ENCODE data around the gene BRIP1.

The BRIP1 gene

DNA sequence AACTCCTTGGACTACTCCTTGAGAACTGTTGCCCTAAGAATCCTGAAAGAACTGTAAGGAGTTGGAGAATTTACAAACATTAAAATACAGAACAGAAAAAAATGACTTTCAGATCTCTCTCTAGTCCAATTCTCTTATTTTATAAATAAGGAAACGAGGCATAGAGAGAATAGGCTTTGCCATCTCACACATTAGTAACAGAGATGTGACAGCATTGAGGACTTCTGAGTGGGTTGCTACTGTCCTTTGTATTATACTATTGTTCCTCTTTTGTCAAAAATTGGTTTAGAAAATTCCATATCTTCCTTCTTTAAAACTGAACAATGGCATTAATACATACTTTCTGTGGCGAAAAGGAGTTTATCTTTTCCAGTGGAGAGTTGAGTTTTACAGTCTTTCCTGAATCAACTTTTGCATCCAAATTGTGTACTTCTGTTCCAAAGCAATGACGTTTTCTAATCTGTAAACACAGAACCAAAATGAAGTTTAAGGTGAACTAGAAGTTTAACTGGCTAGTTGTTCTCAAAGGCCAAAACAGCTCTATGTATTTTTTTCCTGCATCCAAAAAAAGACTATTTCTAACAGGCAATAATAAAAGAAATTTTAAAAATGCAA lies 16.5 kb downstream of the BRIP1 start:
- H3K4me3 ChIP-seq (ENCODE audit: insufficient read depth, low read depth, low read length), result no peak overlapping the region
- H3K27ac ChIP-seq (ENCODE audit: insufficient read depth, low read depth, low read length, poor library complexity, severe bottlenecking), result no peak overlapping the region
- H3K27me3 ChIP-seq (ENCODE audit: control insufficient read depth, insufficient read depth, low read length, poor library complexity, severe bottlenecking), result no peaks in the 10 kb centered on the region
- H3K36me3 ChIP-seq (ENCODE audit: control insufficient read depth, insufficient read depth, low read length), result peaks cover 21% of the 10 kb centered on the region
- 94 to 99% methylated on average over 2 to 3 of the region's 3 CpGs for WGBS, 2 experiments
- H3K4me1 ChIP-seq (ENCODE audit: control insufficient read depth, insufficient read depth, low read length), result no peaks in the 10 kb centered on the region
- no peaks in the 10 kb centered on the region for H3K9me3 ChIP-seq (ENCODE audit: control insufficient read depth, low read length)

DNA sequence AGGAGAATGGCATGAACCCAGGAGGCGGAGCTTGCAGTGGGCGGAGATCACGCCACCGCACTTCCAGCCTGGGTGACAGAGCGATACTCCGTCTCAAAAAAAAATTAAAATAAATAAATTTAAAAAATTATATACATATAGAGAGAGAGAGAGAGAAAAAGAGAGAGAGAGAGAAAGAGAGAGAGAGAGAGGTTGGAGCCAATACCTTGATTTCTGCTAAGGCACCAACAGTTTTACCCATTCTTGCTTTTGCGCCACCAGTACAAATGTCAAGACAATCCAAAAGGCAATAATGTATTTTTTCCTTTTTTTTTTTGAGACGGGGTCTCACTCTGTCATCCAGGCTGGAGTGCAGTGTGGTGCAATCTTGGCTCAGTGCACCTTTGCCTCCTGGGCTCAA lies 17.2 kb downstream of the BRIP1 start:
- WGBS, 2 experiments, result 89 to 90% methylated on average over 6 of the region's 8 CpGs
- Histone ChIP-seq H3K27ac (ENCODE audit: insufficient read depth, low read depth, low read length, poor library complexity, severe bottlenecking) (no peak overlapping the region), H3K4me3 (ENCODE audit: insufficient read depth, low read depth, low read length) (no peak overlapping the region), H3K36me3 (ENCODE audit: control insufficient read depth, insufficient read depth, low read length) (peaks cover 21% of the 10 kb centered on the region), H3K9me3 (ENCODE audit: control insufficient read depth, low read length) (no peaks in the 10 kb centered on the region), H3K4me1 (ENCODE audit: control insufficient read depth, insufficient read depth, low read length) (no peaks in the 10 kb centered on the region), H3K27me3 (ENCODE audit: control insufficient read depth, insufficient read depth, low read length, poor library complexity, severe bottlenecking) (no peaks in the 10 kb centered on the region)

DNA sequence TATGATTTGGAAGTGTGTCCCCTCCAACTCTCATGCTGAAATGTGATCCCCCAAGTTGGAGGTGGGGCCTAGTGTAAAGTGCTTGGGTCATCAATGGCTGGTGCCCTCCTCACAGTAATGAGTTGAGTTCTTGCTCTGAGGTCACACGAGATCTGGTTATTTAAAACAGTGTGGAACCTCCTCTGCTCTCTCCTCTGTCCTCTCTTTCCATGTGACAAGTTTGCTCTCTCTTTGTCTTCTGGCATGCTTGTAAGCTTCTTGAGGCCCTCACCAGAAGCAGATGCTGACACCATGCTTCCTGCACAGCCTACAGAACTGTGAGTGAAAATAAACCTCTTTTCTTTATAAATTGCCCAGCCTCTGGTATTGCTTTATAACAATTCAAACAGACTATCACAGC lies 19.9 kb downstream of the BRIP1 start:
- H3K36me3 ChIP-seq (ENCODE audit: control insufficient read depth, insufficient read depth, low read length), result peaks cover 16% of the 10 kb centered on the region
- no peak overlapping the region for H3K27ac ChIP-seq (ENCODE audit: insufficient read depth, low read depth, low read length, poor library complexity, severe bottlenecking)
- 87 to 88% methylated on average over 1 of the region's 1 CpG for WGBS, 2 experiments
- H3K4me3 ChIP-seq (ENCODE audit: insufficient read depth, low read depth, low read length), result no peak overlapping the region
- no peaks in the 10 kb centered on the region for H3K27me3 ChIP-seq (ENCODE audit: control insufficient read depth, insufficient read depth, low read length, poor library complexity, severe bottlenecking)
- no peaks in the 10 kb centered on the region for H3K4me1 ChIP-seq (ENCODE audit: control insufficient read depth, insufficient read depth, low read length)
- no peaks in the 10 kb centered on the region for H3K9me3 ChIP-seq (ENCODE audit: control insufficient read depth, low read length)

DNA sequence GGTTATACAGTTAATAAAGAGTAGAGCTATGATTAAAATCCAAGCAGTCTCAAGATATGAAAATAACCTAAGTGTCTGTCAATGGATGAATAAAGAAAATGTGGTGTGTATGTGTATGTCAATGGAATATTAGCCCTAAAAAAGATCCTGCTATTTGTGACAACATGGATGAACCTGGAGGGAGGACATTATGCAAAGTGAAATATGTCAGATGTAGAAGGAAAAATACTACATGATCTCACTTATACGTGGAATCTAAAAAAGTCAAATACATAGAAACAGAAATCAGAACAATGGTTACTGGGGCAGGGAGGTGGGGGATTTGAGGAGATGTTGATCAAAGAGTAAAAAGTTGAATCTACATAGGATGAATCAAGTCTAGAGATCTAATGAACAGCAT lies 20.4 kb downstream of the BRIP1 start:
- Histone ChIP-seq H3K9me3 (ENCODE audit: control insufficient read depth, low read length) (no peaks in the 10 kb centered on the region), H3K36me3 (ENCODE audit: control insufficient read depth, insufficient read depth, low read length) (peaks cover 16% of the 10 kb centered on the region), H3K4me1 (ENCODE audit: control insufficient read depth, insufficient read depth, low read length) (no peaks in the 10 kb centered on the region), H3K4me3 (ENCODE audit: insufficient read depth, low read depth, low read length) (no peak overlapping the region), H3K27me3 (ENCODE audit: control insufficient read depth, insufficient read depth, low read length, poor library complexity, severe bottlenecking) (no peaks in the 10 kb centered on the region), H3K27ac (ENCODE audit: insufficient read depth, low read depth, low read length, poor library complexity, severe bottlenecking) (no peak overlapping the region)
- WGBS, 2 experiments, result 90% methylated on average over 1 of the region's 1 CpG; no CpG with 5 or more reads in 1 of the 2 experiments

DNA sequence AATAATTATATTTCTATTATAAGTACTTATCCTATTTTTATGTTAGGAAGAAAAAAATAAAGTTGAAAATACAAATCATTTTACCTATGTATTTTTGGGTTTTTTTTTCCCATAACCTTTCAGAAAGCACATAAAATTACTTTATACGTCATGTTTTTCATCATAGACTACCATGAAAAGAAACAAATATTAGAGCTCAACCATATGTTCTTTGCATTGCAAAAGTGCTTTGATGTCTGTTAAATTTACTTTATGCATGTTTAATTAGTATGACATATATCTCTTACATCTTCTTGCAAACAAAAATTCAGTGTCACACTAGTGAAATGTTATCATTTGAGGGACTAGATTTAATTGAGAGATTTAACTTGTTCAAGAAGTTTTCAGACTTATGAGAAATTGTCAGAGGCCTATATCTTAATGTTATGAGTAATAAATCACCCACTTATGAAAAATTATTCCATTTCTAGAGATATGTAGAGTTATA lies 24.0 kb downstream of the BRIP1 start:
- 100% methylated on average over 1 of the region's 1 CpG for WGBS, 2 experiments
- Histone ChIP-seq H3K27me3 (ENCODE audit: control insufficient read depth, insufficient read depth, low read length, poor library complexity, severe bottlenecking) (no peaks in the 10 kb centered on the region), H3K36me3 (ENCODE audit: control insufficient read depth, insufficient read depth, low read length) (peaks cover 1% of the 10 kb centered on the region), H3K9me3 (ENCODE audit: control insufficient read depth, low read length) (no peaks in the 10 kb centered on the region), H3K4me1 (ENCODE audit: control insufficient read depth, insufficient read depth, low read length) (no peaks in the 10 kb centered on the region), H3K4me3 (ENCODE audit: insufficient read depth, low read depth, low read length) (no peak overlapping the region), H3K27ac (ENCODE audit: insufficient read depth, low read depth, low read length, poor library complexity, severe bottlenecking) (no peak overlapping the region)

DNA sequence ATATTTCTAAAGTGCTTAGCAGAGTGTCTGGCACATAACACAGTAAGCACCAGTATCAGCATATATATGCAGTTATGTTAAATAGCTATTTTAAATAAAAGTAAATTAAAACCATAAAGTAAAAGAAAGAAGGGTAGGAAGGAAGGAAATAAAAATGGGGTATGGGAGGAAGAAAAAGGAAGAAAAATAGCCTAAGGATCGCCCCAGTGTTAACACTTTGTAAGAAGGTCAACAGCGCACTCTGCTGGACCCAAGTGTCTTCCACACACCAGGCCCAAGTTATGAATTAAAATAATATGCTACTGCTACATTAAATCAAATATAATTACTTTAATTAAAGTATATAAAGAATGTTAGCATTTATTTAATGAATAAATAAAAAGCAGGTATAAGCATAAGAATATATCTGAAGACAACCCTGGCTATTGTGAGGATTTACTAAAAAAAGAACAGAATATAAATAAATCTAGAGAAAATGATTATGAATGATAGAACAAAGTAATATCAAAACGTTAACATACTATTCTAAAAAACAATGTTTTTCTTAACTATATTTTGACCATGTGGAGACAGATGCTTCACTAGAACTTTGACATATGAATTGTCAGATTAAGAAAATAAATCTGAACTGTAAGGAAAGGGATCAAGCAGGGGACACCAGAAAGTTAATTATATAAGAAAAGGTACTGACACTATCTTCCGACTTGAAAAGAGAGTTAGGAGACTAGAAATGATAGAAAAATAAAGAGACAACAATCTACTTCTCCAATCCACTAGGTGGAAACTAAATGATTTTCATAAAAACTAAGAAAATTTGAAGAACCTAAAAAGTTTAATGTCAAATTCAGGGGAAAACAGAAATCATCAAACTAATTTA lies 25.9 kb downstream of the BRIP1 start:
- WGBS, 2 experiments, result 63 to 79% methylated on average over 1 to 2 of the region's 4 CpGs
- Histone ChIP-seq H3K36me3 (ENCODE audit: control insufficient read depth, insufficient read depth, low read length) (no peaks in the 10 kb centered on the region), H3K9me3 (ENCODE audit: control insufficient read depth, low read length) (no peaks in the 10 kb centered on the region), H3K27ac (ENCODE audit: insufficient read depth, low read depth, low read length, poor library complexity, severe bottlenecking) (no peak overlapping the region), H3K4me3 (ENCODE audit: insufficient read depth, low read depth, low read length) (no peak overlapping the region), H3K27me3 (ENCODE audit: control insufficient read depth, insufficient read depth, low read length, poor library complexity, severe bottlenecking) (no peaks in the 10 kb centered on the region), H3K4me1 (ENCODE audit: control insufficient read depth, insufficient read depth, low read length) (no peaks in the 10 kb centered on the region)

DNA sequence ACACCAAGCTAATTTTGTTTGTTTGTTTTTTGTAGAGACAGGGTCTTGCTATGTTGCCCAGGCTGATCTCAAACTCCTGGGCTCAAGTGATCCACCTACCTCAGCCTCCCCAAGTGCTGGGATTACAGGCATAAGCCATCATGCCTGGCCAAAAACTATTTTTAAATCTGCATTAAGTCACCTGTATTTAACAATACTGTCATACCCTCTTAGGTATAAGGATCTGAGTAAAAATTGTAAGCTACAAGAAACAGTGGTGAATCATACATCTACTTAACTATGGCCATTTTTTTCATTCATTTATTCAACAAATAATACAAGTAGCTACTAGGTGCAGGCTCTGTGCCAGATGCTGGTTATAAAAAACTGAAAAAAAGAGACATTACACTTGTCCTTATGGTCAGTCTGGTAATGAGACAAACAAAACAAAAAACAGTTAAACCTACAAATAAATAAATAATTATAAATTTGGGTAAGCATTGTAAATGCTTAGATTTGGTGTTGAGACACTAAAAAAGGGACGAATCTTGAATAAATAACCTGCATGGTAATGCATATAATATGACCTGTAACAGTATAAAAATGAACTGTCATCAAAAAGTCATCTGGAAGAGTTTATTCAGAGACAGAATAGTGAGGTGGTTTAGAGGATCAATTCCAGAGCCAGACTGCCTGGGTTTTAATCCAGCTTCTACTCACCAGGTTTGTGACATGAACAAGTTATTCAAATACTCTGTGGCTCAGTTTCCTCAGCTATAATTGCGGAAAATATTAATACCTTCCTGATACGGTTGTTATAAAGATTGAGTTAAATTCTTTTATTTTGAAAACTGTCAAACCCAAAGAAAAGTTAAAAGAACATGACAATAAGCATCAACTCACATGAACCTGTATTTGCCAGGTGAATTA lies 26.8 kb downstream of the BRIP1 start:
- Histone ChIP-seq H3K4me3 (ENCODE audit: insufficient read depth, low read depth, low read length) (no peak overlapping the region), H3K4me1 (ENCODE audit: control insufficient read depth, insufficient read depth, low read length) (no peaks in the 10 kb centered on the region), H3K9me3 (ENCODE audit: control insufficient read depth, low read length) (no peaks in the 10 kb centered on the region), H3K27me3 (ENCODE audit: control insufficient read depth, insufficient read depth, low read length, poor library complexity, severe bottlenecking) (no peaks in the 10 kb centered on the region), H3K27ac (ENCODE audit: insufficient read depth, low read depth, low read length, poor library complexity, severe bottlenecking) (no peak overlapping the region), H3K36me3 (ENCODE audit: control insufficient read depth, insufficient read depth, low read length) (no peaks in the 10 kb centered on the region)
- WGBS, 2 experiments, result 96% methylated on average over 3 of the region's 3 CpGs; no CpG with 5 or more reads in 1 of the 2 experiments

DNA sequence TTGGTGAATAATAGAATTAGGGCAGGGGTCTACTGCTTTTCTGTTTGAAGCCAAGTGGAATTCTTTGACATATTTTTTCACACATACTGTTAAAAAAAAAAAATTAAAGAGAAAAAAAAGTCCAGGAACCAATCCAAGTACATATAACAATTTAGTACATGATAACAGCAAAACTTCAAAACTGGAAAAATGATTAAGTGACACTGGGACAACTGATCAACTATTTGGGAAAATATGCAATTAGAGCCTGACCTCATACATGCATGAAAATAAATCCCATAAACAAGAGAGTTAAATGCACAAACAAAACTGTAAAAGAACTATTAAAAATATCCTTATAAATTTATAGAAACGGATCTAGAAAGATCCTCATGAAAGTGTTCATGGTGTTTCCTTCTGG lies 27.7 kb downstream of the BRIP1 start:
- H3K36me3 ChIP-seq (ENCODE audit: control insufficient read depth, insufficient read depth, low read length), result no peaks in the 10 kb centered on the region
- H3K4me1 ChIP-seq (ENCODE audit: control insufficient read depth, insufficient read depth, low read length), result no peaks in the 10 kb centered on the region
- H3K27me3 ChIP-seq (ENCODE audit: control insufficient read depth, insufficient read depth, low read length, poor library complexity, severe bottlenecking), result no peaks in the 10 kb centered on the region
- H3K4me3 ChIP-seq (ENCODE audit: insufficient read depth, low read depth, low read length), result no peak overlapping the region
- 90% methylated on average over 1 of the region's 1 CpG; no CpG with 5 or more reads in 1 of the 2 experiments for WGBS, 2 experiments
- no peaks in the 10 kb centered on the region for H3K9me3 ChIP-seq (ENCODE audit: control insufficient read depth, low read length)
- H3K27ac ChIP-seq (ENCODE audit: insufficient read depth, low read depth, low read length, poor library complexity, severe bottlenecking), result no peak overlapping the region

DNA sequence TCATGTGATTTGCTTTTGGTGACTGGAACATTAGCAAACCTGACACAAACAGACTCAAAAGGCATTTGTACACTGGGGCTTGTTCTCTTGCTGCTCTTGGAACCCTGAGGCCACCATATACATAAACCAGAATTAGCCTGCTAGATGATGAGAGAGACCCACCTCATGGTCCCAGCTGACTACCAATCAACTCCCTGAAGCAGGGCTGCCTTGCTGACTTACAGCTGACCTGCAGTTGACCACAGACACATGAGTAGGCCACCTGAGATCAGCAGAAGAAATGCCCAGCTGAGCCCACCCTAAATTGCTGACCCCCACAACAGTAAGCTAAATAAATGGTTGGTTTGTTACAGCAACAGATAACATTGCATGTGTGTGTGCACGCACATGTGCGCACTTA lies 28.7 kb downstream of the BRIP1 start:
- Histone ChIP-seq H3K27me3 (ENCODE audit: control insufficient read depth, insufficient read depth, low read length, poor library complexity, severe bottlenecking) (no peaks in the 10 kb centered on the region), H3K9me3 (ENCODE audit: control insufficient read depth, low read length) (no peaks in the 10 kb centered on the region), H3K4me1 (ENCODE audit: control insufficient read depth, insufficient read depth, low read length) (no peaks in the 10 kb centered on the region), H3K4me3 (ENCODE audit: insufficient read depth, low read depth, low read length) (no peak overlapping the region), H3K36me3 (ENCODE audit: control insufficient read depth, insufficient read depth, low read length) (no peaks in the 10 kb centered on the region), H3K27ac (ENCODE audit: insufficient read depth, low read depth, low read length, poor library complexity, severe bottlenecking) (no peak overlapping the region)
- WGBS, 2 experiments, result 96 to 100% methylated on average over 2 of the region's 2 CpGs

All from ectodermal cell (in vitro differentiated cells).